K562 (cell line): Measurements from ENCODE around the gene ANKRD34A. TPM values are rescaled to one million over a fixed set of nuclear protein-coding genes. Genes with fewer than 3 reads are reported as not detected.

ENCODE experiments used
- AFF4 ChIP-seq: sonication (generic); formaldehyde crosslinking; IDR thresholded peaks from 2 replicates; pipeline ENCODE4 v1.8.0; 2023; ENCODE audit warnings: mild to moderate bottlenecking, missing genetic modification reagents
- GATAD2B ChIP-seq: fragments of 450-650 bp; IDR thresholded peaks from 2 replicates; pipeline ENCODE4 v1.6.1; 2017; ENCODE audit warnings: mild to moderate bottlenecking, borderline replicate concordance
- MYNN ChIP-seq, 2 experiments: sonication (generic); formaldehyde crosslinking in 1 of 2; IDR thresholded peaks; 2 replicates each; pipeline versions ENCODE4 v1.5.0 to v1.6.1; 2016 to 2020; ENCODE audit warnings: antibody characterized with exemption in 1 of 2, missing genetic modification reagents in 1 of 2
- NELFE ChIP-seq: IDR thresholded peaks from 2 replicates; pipeline ENCODE4 v1.6.1; 2011; ENCODE audit warnings: mild to moderate bottlenecking; ENCODE audit not compliant: insufficient read depth, insufficient read length
- POU5F1 ChIP-seq: fragments of 150-350 bp; IDR thresholded peaks from 2 replicates; pipeline ENCODE4 v1.6.1; 2014; ENCODE audit warnings: borderline replicate concordance, low read length, low read depth, mild to moderate bottlenecking; ENCODE audit not compliant: partially characterized antibody
- RREB1 ChIP-seq: fragments of 250-450 bp; sonication (Bioruptor Pico); IDR thresholded peaks from 2 replicates; pipeline ENCODE4 v1.4.0; 2020
- TFAP4 ChIP-seq: sonication (generic); formaldehyde crosslinking; IDR thresholded peaks from 2 replicates; pipeline ENCODE4 v1.8.0; 2022; ENCODE audit warnings: missing genetic modification reagents, mild to moderate bottlenecking, moderate library complexity, borderline replicate concordance
- UBTF ChIP-seq, 2 experiments: IDR thresholded peaks; 2 replicates each; pipeline ENCODE4 v1.6.1; 2012; ENCODE audit warnings: improper control_type of control experiment in 2 of 2, low read depth in 2 of 2, low read length in 2 of 2, borderline replicate concordance in 1 of 2
- ZFPM2 ChIP-seq: fragments of 250-450 bp; sonication (Bioruptor Pico); IDR thresholded peaks from 2 replicates; pipeline ENCODE4 v1.5.1; 2022; ENCODE audit warnings: mild to moderate bottlenecking
- polyA plus RNA-seq, 8 experiments: library from polyadenylated mRNA; depleted of rRNA in 4 of 8; stranded (reverse) in 5 of 8; unstranded in 3 of 8; fragments of >200 nt; fragmentation: Nextera tagmentation in 2 of 8; fragmentation: Illumina TruSeq in 1 of 8; extraction: Ambion mirVana in 2 of 8; extraction: Trizol in 1 of 8; gene quantifications; 2 replicates each; pipeline versions ENCODE4 v1.2.1 to v1.2.3, GENCODE V29; 2011 to 2014; ENCODE audit warnings: inconsistent platforms in 1 of 8, missing spikeins in 1 of 8
- total RNA-seq, 7 experiments: library from RNA; depleted of rRNA in 6 of 7; stranded (reverse); fragments of >200 nt in 6 of 7; fragmentation: Illumina TruSeq in 2 of 7; extraction: Trizol in 2 of 7; gene quantifications; 2 replicates each; pipeline versions ENCODE4 v1.2.1 to v1.2.3, GENCODE V29; 2011 to 2021; ENCODE audit warnings: low replicate concordance in 1 of 7
- TF ChIP-seq, protein P1 (sequence below): fragments of 250-450 bp; sonication (Bioruptor Pico); IDR thresholded peaks from 2 replicates; pipeline ENCODE4 v1.5.0; 2020; ENCODE audit warnings: mild to moderate bottlenecking, borderline replicate concordance

The ANKRD34A gene
- total and polyA plus RNA-seq, 9 of the 15 experiments (the other 6 are each of a cell fraction or from before 2014, with no cell fraction given), result 0.06 to 1.6 (median 0.43) TPM

GRCh38 chr1:145997016-145997717, 32.8 kb upstream of the ANKRD34A start (continued):
- no peak for TF ChIP-seq RREB1 (CRISPR knock-in tag)
- TF ChIP-seq TFAP4, result no peak
- TF ChIP-seq ZFPM2 (CRISPR knock-in tag), result no peak
- TF ChIP-seq, protein P1, sequence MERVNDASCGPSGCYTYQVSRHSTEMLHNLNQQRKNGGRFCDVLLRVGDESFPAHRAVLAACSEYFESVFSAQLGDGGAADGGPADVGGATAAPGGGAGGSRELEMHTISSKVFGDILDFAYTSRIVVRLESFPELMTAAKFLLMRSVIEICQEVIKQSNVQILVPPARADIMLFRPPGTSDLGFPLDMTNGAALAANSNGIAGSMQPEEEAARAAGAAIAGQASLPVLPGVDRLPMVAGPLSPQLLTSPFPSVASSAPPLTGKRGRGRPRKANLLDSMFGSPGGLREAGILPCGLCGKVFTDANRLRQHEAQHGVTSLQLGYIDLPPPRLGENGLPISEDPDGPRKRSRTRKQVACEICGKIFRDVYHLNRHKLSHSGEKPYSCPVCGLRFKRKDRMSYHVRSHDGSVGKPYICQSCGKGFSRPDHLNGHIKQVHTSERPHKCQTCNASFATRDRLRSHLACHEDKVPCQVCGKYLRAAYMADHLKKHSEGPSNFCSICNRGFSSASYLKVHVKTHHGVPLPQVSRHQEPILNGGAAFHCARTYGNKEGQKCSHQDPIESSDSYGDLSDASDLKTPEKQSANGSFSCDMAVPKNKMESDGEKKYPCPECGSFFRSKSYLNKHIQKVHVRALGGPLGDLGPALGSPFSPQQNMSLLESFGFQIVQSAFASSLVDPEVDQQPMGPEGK (CRISPR knock-in tag), result 0 out of 2 replicates have a peak, but pooled peaks have one; percentile 65
- TF ChIP-seq GATAD2B, result peak; percentile 73
- TF ChIP-seq UBTF (IDR thresholded peaks at IDR 0.05; ENCODE audit: borderline replicate concordance in 1 of 2, low read depth in 2 of 2, low read length in 2 of 2), result 0 out of 4 replicates have a peak, but pooled peaks of 1 of the 2 experiments have one; percentile 35
- no peak for TF ChIP-seq POU5F1
- TF ChIP-seq NELFE, result no peak
- TF ChIP-seq AFF4, result no peak
- TF ChIP-seq MYNN (IDR thresholded peaks at IDR 0.05), result no peak
- no peak for TF ChIP-seq MYNN (CRISPR knock-in tag; IDR thresholded peaks at IDR 0.05)
